ENCODE results near the gene CST6.
A peak's percentile ranks its signal among the peaks of the same experiment; 100 is the strongest.
"Not testable (repeated sequence)": the region's sequence is repeated elsewhere in the genome, so short reads cannot be mapped to it uniquely, and the experiment has no call there.

CST6 gene

DNA sequence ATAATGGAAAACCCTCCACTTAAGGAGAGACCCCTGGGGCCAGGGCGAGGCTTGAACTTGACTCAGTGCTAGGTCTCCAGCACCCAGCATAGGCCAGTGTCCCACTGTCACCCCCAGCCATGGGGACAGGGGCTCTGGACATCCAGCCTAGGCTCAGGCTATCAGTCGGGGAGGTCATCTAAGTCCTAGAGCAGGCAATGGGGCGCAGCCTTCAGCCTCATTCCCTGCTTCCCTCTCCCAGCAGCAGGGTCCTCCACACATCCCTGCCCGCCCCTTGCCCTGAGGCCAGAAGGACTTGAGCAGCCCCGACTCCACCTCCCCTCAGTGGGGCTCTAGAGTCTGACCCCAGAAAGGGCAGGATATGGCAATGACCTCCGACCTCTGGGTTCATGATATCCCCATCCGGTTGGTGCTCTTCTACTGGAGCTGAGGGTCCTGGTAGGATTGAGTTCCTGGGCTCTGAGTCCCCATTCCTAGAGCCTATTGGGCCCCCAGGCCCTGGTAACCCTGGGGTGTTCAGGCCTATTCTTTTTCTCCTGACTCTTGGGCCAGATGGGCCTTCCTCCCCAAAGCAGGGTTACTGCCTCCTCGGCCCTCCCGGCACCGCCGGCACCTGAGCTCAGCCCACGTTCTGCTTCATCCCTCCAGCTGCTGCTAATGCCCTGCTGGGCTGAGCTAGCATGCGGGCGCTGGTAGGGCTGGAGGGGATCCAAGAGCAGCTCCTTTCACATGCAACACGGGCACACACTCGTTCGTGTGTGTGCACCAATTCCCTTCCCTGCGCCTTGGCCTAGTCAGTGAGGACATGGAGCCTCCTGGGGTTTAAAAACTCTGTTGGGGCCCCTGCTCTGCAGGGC is 4.4 kb downstream of the CST6 start:
- DNase-seq (ENCODE audit: low read depth): no peak

- DNase-seq (ENCODE audit: low read depth): no peak
Observed at GRCh38 chr11:66016793-66017177, 5.0 kb downstream of the CST6 start.

- DNase-seq (ENCODE audit: low read depth): no peak
Observed at GRCh38 chr11:66017321-66017720, 5.5 kb downstream of the CST6 start.

GRCh38 chr11:66020212-66020611 is 8.4 kb downstream of the CST6 start:
- no peak for DNase-seq (ENCODE audit: low read depth)

- DNase-seq (ENCODE audit: low read depth): no peak
Observed at GRCh38 chr11:66020618-66021357, 9.0 kb downstream of the CST6 start.

GRCh38 chr11:66022401-66023185 is 10.8 kb downstream of the CST6 start:
- peak; percentile 62 for DNase-seq (ENCODE audit: low read depth)

DNA sequence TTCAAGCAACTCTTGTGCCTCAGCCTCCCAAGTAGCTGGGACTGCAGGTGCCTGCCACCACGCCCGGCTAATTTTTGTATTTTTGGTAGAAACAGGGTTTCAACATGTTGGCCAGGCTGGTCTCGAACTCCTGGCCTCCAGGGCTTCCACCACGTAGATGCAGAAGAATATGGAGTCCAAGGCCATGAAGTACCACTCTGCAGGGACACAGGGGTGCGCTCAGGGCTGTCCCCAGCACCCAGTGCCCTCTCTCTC is 11.3 kb downstream of the CST6 start:
- not testable (repeated sequence) for DNase-seq (ENCODE audit: low read depth)

GRCh38 chr11:66026017-66026529 is 14.3 kb downstream of the CST6 start, which contains the start of gene CATSPER1:
TSS of gene CATSPER1 (minus strand) at chr11:66026479. CDS start at chr11:66026379, 100 bp downstream.
- no peak for DNase-seq (ENCODE audit: low read depth)

GRCh38 chr11:66032957-66033735 is 21.3 kb downstream of the CST6 start:
- DNase-seq (ENCODE audit: low read depth): no peak

DNA sequence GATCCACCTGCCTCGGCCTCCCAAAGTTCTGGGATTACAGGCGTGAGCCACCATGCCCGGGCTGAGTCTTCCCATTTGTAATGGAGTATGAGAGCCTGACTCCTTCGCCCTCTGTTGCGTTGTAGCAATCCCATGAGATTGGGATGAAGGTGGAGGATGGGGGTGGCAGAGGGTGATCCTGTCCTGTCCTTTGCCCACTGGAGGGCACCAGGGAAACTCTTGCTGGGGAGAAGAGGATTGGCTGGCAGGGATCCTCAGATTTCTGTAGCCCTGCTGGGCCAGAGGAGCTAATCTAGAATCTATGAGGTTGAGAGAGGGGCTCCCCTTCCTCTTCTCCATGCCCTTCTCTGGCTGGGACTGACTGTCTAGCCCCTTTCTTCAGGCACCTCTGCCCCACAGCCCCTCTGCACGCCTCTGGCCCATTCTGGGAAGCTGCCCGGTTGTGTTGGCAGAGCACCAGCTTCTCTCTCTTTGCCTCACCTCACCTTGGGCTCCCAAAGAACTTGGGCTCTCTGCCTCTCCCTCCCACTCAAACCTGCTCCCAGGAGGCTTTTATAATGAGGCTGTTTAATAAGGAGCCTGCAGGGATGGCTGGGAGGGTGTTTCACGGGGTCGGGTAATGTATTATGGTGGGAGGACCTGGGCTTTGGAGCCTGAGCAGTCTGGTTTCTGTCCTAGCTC is 24.0 kb downstream of the CST6 start:
- no peak for DNase-seq (ENCODE audit: low read depth)

GRCh38 chr11:66036334-66036710 is 24.5 kb downstream of the CST6 start:
- DNase-seq (ENCODE audit: low read depth): no peak

DNA sequence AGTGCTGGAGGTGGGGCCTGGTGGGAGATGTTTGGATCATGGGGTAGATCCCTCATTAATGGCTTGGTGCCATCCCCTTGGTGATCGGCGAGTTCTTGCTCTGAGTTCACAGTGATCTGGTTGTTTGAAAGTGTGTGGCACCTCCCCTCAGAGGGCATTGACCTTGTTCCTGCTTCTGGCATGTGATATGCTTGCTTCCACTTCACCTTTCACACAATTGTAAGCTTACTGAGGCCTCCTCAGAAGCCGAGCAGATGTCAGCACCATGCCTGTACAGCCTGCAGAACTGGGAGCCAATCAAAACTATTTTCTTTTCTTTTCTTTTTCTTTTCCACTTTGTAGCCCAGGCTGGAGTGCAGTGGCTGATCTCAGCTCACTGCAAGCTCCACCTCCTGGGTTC is 25.5 kb downstream of the CST6 start:
- no peak for DNase-seq (ENCODE audit: low read depth)

GRCh38 chr11:66039765-66040164 is 28.0 kb downstream of the CST6 start:
- DNase-seq (ENCODE audit: low read depth): no peak

DNA sequence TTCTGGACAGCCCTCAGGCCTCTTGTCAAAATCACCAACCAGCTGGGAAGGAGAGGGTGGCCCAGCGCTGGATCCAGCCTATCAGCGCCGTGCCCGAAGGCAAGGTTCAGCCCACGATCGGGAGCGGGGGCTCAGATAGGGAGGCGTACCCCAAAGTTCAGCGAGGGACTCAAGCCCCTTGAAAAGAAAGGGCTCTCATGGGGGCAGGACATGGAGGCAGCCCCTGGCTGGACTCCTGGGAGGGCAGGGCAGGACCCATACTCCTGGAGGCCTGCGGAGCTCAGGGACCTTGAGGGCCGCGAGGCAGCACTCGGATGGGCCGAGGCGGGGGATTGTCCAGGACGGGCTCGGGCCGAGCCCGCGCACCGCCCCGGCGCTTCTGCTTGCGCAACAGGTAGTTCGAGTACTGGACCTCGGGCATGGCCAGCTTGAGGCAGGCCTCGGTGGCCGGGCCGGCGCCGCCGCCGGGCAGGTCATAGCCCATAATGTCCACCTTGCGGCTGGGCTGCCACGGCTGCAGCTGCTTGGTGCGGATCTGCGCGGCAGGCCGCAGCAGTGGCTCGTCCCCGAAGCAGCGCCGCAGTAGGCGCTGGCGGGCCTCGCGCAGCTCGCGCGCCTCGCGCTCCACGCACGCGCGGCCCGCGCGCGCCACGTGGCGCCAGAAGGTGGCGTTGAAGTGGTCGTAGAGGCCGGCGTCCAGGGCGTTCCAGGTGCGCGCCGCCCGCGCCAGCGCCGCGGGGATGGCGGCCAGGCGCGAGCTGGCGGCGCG is 30.6 kb downstream of the CST6 start:
- DNase-seq (ENCODE audit: low read depth): no peak

GRCh38 chr11:66042996-66043906 is 31.4 kb downstream of the CST6 start:
- no peak for DNase-seq (ENCODE audit: low read depth)

DNA sequence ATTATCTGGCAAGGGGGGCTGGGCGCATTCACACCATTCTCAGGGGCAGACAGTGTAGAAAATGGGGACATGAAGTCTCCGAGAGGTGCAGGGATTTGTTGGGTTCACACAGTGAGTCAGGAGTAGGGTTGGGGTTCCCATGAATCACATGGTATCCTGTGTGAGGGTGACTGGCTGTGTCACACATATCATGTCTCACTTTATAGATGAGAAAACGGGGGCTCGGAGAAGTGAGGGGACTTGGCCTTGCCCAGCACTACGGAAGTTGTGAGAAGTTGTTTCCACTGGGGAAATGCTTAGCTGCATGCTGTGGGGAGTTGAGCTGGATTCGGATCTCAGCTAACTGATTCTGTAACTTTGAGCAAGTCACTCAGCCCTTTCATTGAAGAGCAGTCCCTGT is 32.9 kb downstream of the CST6 start:
- DNase-seq (ENCODE audit: low read depth): no peak

DNA sequence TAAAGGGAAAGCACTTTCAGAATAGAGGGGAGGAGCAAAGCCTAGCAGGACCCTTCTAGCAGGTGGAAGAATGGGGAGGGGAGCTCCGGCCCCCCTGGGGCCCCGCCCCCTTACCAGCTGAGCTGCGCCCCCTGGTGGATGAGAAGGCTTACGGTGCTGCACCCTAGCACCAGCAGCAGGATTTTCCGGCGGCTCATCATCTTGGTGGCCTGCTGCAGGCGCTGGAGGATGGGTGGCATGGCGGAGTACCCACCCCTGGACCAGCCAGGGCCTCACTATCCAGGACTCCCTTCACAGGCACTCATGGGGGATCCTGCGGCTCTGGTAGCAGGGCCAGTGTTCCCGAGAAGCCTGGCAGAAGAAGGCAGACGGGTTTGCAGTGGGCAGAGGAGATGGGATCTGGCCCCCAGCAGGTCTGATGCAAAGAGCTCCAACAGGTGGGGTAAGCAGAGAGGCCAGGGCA is 33.4 kb downstream of the CST6 start:
- DNase-seq (ENCODE audit: low read depth): peak; percentile 74

GRCh38 chr11:66046901-66047300 is 35.1 kb downstream of the CST6 start:
- no peak for DNase-seq (ENCODE audit: low read depth)
